GM21529 (cell line): ENCODE measurements around the gene NT5M.
"Not testable (repeated sequence)": the region's sequence is repeated elsewhere in the genome, so short reads cannot be mapped to it uniquely, and the experiment has no call there.

ENCODE experiments used
- ATAC-seq: cut with Tn5 transposase; IDR thresholded peaks from one replicate; pipeline ENCODE4 v1.9.1; 2021; ENCODE audit not compliant: unreplicated experiment

The NT5M gene

DNA sequence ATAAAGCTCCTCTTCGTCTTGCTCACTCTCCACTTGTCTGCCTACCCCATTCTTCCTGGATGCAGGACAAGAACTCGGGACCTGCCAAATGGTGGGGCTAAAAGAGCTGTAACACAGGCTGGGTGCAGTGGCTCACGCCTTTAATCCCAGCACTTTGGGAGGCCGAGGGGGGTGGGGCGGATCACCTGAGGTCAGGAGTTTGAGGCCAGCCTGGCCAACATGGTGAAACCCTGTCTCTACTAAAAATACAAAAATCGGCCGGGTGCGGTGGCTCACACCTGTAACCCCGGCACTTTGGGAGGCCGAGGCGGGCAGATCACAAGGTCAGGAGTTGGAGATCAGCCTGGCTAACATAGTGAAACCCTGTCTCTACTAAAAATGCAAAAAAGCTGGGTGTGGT, 1.5 kb upstream of the NT5M start:
- ATAC-seq = not testable (repeated sequence)

DNA sequence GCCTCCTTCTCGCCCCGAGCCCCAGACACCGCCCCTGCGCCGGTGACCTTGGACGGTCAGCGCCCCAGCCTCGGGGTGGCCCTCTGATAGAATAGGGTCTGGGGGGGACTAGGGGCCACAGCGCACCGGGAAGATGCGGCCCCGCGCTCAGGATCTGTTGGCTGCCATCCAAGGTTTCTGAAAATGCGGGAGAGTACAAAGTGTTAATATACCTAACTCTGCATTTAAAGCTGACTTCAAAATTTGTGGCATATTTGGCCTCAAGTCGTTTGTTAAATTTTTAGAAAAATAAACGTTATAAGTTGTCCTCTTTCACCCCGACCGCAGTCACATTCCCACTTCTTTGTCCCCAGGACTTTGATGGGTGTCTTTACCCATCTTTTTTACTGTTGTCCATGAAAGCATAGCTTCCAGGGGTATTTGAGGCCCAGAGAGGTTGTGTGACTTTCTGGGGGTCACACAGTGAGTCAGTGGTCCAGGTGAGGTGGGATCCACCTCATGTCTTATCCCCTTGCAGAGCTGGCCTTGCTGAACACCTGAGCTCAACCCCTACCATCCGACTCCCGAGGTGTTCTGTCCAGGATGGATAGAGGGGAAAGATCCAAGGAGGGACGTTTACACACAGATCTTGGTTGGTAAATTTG, 796 bp downstream of the NT5M start:
- ATAC-seq = no peak

DNA sequence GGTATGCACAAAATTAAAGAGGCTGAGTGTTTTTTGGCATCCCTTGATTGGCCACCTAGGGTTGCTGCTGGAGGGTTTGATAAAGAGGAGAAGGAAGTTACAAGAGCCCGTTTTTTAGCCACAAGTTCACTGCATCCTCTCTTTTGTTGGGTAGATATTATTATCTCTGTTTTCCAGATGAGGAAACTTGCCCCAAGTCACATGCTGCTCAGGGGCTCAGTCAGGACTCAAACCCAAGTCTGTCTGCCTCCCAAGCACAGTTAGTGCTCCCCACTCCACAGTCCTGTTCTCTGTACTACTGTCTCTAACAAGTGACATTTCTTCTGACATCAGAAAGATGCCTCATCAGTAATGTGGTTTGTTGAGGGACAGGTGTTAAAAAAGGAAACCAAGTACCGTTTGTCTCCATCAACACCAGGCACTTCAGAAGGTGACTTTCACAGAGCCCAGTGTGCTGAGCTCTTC, 1.4 kb downstream of the NT5M start:
- no peak for ATAC-seq

DNA sequence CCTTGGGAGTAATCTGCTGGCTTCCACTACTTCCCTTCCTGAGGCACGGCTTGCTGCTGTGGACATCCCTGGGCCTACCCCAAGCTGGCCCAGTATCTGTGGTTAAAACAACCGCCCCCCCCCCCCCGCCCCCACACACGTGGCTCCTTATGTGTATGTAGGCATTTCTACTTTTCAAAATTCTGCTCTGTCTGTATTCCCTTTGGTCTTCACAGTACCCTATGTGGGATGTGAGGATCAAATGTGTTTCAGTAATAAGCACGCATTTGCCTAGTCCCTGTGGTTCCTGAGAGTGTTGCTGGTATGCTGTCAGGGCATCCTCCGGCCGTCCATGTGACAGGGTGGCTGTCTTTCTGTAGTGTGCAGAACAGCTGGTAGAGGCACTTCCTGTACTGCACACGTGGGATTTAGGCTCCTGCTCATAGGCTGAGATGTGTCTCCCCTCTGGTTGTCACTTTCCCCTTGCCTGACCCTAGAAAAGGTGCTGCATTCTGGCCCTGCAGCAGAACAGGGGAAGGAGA, 2.2 kb downstream of the NT5M start:
- peak; percentile 73 for ATAC-seq

DNA sequence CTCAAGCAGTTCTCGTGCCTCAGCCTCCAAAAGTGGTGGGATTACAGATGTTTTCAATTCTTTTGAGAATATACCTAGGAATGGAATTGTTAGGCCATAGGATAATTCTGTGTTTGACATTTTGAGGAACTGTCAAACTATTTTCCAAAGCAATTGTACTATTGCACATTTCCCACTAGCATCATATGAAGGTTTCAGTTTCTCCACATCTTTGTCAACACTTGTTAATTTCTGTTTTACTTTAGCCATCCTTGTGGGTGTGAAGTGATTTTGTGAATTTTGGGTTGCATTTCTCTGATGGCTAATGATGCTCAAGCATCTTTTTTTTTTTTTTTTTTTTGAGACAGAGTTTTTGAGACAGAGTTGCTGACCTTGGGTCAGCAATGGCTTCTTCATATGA, 6.2 kb downstream of the NT5M start:
- no peak for ATAC-seq

DNA sequence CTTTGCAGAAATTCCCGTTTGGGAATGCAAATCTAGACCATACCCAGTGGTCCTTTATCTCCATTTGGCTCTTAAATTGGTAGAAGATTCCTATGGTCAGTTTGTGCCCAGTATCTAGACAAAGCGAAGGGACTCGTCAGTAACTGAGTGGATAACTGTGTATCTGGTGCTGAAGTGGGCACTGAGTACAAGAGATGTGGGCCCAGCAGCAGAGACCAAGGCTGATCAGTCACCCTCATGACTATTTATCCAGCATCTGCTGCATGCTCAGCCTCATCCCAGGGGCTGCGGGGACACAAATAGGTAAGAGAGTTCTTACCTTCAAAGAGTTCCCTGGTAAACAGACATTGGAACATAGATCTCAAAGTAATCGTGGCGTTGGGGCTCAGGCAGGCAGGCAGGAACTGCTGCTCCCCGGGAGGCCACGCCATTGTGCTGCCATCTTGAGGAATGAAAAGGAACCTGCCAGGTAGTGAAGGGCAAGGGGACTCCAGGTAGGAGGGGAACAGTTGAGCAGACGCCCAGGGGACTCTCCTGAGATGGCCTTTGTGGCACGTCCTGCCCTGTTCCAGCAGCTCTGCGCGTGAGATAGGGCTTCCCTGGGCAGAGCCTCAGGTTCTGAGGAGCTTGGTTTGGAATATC, 10.3 kb downstream of the NT5M start:
- ATAC-seq = no peak

DNA sequence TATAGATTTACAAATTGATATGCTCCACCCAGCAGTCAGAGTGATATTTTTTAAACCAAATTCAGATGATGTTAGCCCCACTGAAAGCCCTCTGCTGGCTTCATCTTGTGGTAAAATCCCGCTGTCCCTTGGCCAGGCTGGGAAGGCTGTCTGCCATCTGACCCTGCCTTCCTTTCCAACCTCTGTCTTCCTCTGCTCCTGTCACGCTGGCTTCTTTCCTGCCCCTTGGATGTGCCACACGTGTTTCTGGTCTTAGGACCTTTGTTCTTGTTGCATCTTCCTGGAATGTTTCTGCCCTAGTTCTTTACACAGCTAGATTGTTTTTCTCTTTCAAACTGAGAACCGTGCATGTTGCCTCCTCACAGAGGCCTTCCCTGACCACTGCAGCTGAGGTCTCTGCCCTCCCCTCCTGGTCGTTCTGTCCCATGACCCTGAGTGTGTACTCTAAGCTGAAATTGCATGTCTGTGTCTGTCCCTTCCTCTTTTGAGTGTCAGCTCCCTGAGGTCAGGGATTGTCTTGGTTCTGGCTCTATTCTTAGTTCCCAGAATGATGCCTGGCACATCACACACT, 11.4 kb downstream of the NT5M start:
- no peak for ATAC-seq

DNA sequence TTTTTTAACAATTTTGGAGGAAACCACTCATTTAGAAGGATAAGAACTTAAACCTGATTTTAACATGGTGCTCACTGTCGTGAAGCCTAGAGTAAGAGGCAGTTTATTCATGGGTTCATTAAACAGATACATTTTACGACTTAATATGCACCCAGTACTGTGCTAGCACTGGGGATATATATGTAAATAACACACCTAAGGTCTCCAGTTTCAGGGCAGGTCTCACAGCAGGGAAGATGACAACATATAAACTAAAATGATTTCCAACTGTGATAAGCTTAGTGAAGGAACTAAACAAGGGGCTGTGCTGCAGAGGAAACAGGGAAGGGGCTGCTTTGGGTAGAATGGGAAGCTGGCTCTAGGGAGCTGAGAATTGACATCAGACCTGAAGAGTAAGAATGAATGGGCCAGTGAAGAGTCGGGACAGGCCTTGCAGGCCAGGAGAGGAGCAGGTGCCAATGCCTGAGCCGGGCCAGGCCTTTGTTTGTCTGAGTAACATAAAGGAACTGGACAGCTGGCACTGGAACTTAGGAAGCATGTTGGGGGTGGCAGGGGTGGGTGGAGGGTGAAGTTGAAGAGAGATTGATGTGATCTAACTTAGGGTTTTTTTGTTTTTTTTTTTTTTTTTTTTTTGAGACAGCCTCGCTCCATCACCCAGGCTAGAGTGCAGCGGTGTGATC, 12.1 kb downstream of the NT5M start:
- ATAC-seq = no peak

DNA sequence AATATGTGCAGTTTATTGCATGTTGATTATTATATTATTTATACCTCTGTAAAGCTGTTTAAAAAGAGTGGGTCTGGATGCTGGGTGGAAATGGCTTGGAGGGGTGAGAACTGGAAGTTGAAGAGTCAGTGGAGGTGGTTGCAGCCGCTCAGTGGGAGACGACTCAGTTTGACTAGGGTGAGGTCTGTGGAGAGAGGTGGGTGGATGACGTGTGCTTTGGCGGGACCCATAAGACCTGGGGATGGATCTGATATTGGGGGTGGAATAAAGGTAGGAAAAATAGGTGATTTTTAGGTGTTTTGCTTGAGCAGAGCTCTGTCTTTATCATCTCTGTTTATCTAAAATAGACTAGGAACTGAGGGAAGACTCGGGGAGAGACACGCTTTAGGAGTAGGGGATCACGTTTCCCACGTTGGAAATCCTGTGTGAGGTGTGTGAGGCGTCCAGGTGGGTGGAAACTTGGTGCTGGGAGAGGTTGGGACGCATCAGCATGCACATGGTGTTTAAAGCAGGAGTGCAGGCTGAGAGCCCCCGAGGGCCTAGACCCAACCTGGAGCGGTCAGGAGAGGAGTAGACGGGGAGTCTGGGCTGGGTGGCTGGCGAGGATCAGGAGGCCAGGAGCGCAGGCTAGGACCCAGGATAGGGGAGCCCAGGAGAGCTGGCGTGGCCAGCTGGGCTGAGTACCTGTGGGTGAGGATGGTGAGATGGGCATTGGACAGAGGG, 17.2 kb downstream of the NT5M start:
- ATAC-seq = no peak

DNA sequence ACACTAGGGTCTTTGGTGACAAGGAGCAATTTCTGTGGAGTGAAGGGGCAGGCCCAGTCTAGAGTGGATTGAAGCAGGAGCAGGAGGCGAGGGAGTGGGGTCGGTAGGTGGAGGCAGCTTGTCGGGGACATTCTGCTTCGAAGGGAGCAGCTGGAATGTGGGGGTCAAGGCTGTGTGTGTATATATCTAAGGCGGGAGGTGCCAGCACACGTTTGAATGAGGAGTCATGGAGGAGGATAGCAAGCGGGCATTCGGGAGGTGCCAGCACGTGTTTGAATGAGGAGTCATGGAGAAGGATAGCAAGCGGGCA, 17.7 kb downstream of the NT5M start:
- no peak for ATAC-seq

DNA sequence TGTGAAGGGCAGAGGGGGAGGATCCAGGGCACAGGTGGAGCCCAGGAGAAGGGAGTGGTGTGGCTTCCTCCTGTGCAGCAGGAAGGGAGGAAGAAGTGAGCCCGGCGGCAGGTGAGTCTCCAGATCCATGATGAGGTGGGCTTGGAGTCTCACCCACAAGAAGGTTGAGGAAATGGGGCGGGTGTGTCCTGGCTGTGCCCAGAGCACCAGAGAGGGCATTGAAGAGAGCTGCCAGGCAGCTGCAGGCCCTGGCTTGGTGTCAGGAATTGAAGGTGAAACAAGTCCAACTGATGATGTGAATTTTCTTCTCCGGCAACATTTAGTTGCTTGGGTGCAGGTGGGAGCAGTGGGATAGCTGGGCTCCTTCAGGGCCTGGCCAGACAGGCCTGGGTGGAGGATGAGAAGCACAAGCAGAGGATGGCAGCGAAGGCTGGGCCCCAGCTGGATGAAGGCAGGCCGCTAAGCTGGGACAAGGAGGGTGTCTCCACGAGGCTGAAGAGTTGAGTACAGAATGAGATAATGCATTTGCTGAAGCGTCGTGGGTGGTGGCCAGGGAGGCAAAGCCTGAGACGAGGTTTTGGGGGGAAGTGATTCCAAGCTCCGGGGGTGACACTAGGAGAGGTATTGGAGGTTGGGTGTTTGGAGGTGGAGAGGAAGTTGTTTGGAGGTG, 18.3 kb downstream of the NT5M start:
- no peak for ATAC-seq

DNA sequence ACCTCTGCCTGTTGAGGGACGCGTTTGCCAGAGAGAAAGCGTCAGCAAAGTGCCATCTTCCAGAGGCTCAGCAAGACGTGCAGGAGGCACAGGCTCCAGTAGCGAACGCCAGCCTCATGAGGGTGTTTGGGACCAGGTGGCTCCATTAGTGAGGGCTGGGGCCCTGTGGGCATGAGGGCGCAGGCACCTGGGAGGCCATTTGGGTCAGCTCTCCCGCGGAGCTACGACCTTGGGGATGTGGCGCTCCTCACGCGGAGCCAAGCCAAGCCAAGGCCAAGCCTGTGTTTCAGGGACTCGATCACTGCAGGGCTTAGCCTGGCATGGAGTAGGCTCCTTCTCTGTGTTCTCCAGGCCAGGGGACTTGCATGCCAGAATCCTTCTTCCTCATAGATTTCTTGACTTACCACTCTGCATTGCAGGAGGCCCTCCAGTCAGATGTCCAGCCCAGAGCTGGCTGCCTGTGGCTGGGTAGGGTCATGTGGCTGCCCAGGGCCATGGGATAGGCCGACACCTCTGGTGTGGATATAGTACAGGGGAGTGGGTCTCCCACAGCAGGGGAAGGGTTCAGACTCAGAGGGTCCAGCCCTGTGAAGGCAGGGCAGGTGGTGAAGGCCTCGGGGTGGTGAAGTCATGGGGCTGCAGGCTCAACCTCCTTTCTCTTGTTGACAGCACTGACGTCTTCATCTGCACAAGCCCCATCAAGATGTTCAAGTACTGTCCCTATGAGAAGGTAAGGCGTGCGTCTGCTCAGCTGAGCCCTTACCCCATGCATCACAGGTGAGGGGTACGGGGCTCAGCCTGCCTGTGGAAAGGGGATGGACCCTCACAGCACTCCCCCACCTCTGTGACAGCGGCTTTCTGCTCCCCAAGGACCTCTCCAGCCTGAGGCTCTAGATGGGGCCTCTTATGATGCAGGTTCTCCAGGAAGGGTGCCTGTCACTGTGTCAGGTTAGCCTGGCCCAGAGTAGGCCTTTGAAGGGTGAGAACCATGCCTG, 19.6 kb downstream of the NT5M start:
- ATAC-seq = no peak

DNA sequence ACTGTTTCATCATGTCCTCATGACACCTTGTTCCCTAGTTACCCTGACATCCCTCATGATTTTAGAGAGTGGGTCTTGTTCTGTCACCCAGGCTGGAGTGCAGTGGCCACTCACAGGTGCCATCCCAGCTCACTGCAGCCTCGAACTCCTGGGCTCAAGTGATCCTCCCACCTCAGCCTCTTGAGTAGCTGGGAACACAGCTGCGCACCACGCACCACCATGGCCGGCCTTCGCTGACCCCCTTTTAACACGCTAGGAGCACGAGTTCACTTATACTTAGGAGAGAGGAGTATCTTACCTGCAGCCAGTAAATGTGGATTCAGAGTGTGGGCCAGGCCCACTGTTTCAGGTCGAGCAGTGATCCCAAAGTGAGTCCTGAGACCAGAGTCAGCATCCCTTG, 21.4 kb downstream of the NT5M start:
- no peak for ATAC-seq

DNA sequence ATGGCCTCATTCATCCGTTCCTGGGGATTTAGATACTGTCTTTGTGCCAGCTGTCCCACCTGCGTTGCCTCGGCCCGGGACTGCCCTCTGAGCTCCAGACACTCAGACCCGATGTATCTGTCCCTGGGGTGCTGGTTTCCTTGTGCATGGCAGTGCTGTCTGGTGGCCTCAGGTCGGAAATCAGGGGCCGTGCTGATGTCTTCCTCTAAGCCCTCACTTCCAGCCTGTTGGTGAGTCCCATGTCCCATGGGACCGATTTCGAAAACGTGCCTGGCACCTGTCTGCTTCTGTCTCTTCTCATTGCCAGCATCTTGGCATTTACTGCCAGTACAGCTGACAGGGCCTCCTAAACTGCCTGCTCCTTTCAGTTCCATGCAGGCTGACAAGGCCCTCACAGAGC, 22.1 kb downstream of the NT5M start:
- ATAC-seq = no peak

DNA sequence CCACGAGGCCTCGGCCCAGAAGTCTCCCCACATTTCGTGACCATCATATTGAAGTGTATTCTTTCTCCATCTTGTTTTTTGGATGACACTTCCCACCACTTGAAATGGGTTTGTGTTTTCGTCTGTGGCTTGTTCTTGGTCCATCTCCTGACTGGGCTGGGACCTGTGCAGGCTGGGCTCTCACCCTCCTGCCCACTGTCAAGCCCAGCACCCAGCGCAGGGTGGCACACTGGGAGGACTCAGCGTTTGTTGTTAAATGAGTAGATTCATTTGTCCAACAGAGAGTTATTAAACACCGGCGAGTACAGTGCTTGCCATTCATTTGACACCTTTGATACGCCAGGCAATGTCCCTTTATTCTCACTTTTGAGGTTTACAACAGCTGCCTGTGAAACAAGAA, 22.6 kb downstream of the NT5M start:
- ATAC-seq = no peak

DNA sequence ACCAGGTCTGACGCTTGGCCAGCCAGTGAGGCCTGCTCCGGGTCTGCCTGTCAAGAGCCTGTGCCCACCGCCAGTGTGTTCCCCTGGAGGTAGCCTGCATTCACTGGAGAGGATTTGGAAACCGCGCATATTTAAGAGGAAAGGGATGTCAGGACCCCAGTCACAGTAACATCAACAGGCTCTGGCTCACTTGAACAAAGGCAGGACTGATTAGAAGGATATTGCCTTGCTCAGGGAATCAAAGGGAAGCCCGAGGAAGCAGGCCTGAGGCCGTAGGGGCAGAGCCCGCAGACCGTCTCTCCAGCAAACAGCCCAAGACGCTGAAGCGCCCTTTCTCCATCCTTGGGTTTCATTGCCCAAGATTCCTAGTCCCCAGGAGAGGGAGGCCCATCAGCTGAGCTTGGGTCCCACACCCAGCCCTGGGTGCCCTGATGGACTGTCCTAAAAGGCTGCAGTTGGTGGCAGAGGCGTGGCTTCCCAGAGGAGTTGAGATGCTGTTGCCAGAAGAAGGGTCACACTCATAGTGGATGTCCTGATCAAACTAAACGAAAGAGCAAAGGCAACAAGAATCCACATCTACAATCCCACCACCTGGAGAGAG, 23.2 kb downstream of the NT5M start:
- ATAC-seq = no peak

DNA sequence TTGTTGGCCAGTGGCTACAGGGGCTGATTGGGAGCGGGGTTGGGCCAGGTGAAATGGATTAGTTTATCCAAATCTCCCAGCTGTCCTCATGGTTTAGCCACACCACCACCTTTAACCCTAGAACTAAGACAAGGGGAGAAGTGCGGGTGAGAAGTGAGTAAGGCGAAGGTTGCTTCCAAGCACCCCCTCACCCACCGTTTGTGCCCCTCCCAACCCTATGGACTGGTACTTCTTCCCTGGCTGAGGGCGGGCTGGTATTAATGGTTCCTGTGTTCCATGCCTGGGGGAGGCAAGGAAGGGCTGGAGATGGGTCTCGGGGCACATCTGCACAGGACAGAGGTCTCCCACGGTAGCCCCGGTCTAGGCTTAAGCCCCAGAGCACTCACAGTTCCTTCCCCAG, 25.1 kb downstream of the NT5M start:
- no peak for ATAC-seq

DNA sequence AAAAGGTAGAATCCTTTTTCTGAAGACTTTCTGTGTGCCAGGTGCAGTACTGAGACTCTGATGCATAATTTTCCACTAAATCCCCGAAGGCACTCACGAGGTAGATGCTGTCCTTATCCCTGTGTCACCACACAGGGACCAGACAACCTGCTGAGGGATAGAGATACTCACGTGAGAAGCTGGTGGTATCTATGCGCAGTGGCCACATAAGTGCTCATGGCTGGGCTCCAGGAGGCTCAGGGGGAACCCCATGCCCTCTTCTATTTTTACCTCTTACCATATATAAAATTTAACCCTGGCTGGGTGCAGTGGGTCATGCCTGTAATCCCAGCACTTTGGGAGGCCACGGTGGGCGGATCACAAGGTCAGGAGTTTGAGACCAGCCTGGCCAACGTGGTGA, 38.3 kb downstream of the NT5M start:
- ATAC-seq = no peak

DNA sequence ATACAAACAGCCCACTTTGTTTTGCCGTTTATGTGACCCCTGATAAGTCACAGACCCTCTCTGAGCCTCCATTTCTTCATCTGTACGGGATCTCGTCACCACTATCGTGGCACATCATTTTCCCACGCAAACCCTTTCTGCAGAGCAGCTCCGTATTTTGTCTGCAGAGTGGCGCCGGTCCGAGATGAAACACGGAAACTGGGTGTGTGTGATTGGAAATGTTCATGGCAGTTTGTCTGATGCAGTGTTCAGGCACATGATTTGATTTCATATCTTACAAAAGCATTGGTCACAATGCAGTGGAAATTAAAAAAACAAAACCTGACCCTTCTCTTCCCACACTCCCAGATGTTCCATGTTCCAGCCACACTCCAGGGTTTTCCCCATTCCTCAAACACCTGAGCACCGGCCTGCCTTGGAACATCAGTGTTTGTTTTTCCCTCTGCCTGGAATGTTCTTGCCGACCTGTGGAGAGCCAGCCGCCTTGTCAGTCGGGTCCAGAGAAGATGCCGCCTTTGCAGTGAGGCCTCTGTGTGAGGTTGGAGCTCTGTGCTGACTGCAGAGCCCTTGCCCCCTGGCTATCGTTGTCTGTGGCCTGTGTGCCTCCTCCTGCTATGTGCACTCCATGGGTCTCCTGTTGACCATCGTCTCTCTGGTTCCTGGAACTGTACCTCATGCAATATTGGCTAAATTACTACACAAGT, 39.2 kb downstream of the NT5M start:
- no peak for ATAC-seq
